Kidney epithelial cell (primary cell): Measurements from ENCODE around the gene CACNB2. TPM values are rescaled to one million over a fixed set of nuclear protein-coding genes. Genes with fewer than 3 reads are reported as not detected.
A peak's percentile ranks its signal among the peaks of the same experiment; 100 is the strongest.

Experiments
- DNase-seq: peaks from one replicate; pipeline ENCODE4 v3.0.0-alpha.2; 2010; ENCODE audit warnings: low read depth
- H3K27me3 ChIP-seq: 2 replicates; pipeline ENCODE4 v1.6.0; 2011; ENCODE audit warnings: low read length; ENCODE audit not compliant: control insufficient read depth, insufficient read depth
- H3K36me3 ChIP-seq: 2 replicates; pipeline ENCODE4 v1.5.1; 2011; ENCODE audit warnings: low read length; ENCODE audit not compliant: control insufficient read depth, insufficient read depth
- H3K4me3 ChIP-seq: 2 replicates; pipeline ENCODE4 v1.5.1; 2011; ENCODE audit warnings: low read depth, mild to moderate bottlenecking, control low read depth, low read length
- CTCF ChIP-seq: IDR thresholded peaks from 2 replicates; pipeline ENCODE4 v1.5.1; 2011; ENCODE audit warnings: mild to moderate bottlenecking, moderate library complexity, low read length, control low read depth, inconsistent platforms; ENCODE audit not compliant: insufficient read depth, poor library complexity, severe bottlenecking
- total RNA-seq: library from RNA; depleted of rRNA; stranded (reverse); fragments of >200 nt; gene quantifications from 2 replicates; pipeline ENCODE4 v1.2.3, GENCODE V29; 2015

CACNB2 gene
- total RNA-seq, 1 donor from 2014 or later = 0.04 TPM

GRCh38 chr10:18100669-18101068 is 39.6 kb upstream of the CACNB2 start:
- no peak overlapping the region for H3K4me3 ChIP-seq
- H3K36me3 ChIP-seq = no peaks in the 10 kb centered on the region
- DNase-seq = no peak
- no peaks in the 10 kb centered on the region for H3K27me3 ChIP-seq
- TF ChIP-seq CTCF = no peak

- no peak for TF ChIP-seq CTCF
- DNase-seq = no peak
- Histone ChIP-seq H3K4me3 (no peak overlapping the region), H3K27me3 (no peaks in the 10 kb centered on the region), H3K36me3 (no peaks in the 10 kb centered on the region)
Observed at GRCh38 chr10:18102404-18102803, 37.8 kb upstream of the CACNB2 start.

- H3K36me3 ChIP-seq = no peaks in the 10 kb centered on the region
- no peak overlapping the region for H3K4me3 ChIP-seq
- no peaks in the 10 kb centered on the region for H3K27me3 ChIP-seq
- peak; percentile 71 for TF ChIP-seq CTCF
- DNase-seq = no peak
Observed at GRCh38 chr10:18104223-18104872, 35.9 kb upstream of the CACNB2 start.

- Histone ChIP-seq H3K4me3 (no peak overlapping the region), H3K36me3 (no peaks in the 10 kb centered on the region), H3K27me3 (no peaks in the 10 kb centered on the region)
- DNase-seq = no peak
- no peak for TF ChIP-seq CTCF
Observed at GRCh38 chr10:18109341-18109870, 30.8 kb upstream of the CACNB2 start.

- DNase-seq = no peak
- no peak overlapping the region for H3K4me3 ChIP-seq
- no peaks in the 10 kb centered on the region for H3K36me3 ChIP-seq
- no peak for TF ChIP-seq CTCF
- H3K27me3 ChIP-seq = no peaks in the 10 kb centered on the region
Observed at GRCh38 chr10:18113881-18114280, 26.3 kb upstream of the CACNB2 start.

- no peak overlapping the region for H3K4me3 ChIP-seq
- no peak for TF ChIP-seq CTCF
- no peaks in the 10 kb centered on the region for H3K27me3 ChIP-seq
- no peak for DNase-seq
- no peaks in the 10 kb centered on the region for H3K36me3 ChIP-seq
Observed at GRCh38 chr10:18117276-18117675, 22.9 kb upstream of the CACNB2 start.
